Measurements from ENCODE around the gene KISS1. TPM values are rescaled to one million over a fixed set of nuclear protein-coding genes. Genes with fewer than 3 reads are reported as not detected.

Gene KISS1
- polyA plus RNA-seq, 1 of the 3 experiments (the other 2 are of a cell fraction), result 0.10 TPM

DNA sequence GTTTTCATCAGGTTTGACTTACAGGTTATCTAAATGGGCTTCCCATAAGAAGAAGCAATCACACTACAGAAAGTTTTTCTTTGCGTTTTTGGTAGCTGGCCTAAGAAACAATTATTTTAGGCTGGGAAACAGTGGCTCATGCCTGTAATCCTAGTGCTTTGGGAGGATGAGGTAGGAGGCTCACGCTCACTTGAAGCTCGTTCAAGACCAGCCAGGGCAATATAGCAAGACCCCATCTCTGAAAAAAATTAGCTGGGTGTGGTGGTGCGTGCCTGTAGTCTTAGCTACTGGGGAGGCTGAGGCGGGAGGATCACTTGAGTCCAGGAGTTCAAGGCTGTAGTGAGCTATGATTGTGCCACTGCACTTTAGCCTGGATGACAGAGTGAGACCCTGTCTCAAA, 28.6 kb downstream of the KISS1 start:
- Histone ChIP-seq H3F3A (replicated peaks; ENCODE audit: insufficient read depth) (no peaks in the 10 kb centered on the region), H3K79me2 (ENCODE audit: insufficient read depth) (no peaks in the 10 kb centered on the region), H3K9me3 (0 out of 2 replicates have a peak, but pooled peaks cover 5% of the 10 kb centered on the region), H3K9me2 (no peaks in the 10 kb centered on the region), H3K4me1 (ENCODE audit: control insufficient read depth in 1 of 2, insufficient read depth in 2 of 2, low read depth in 1 of 2, low read length in 1 of 2) (0 out of 4 replicates have a peak, but pooled peaks cover 0 to 3% of the 10 kb centered on the region in 2 experiments), H3K4me2 (no peak overlapping the region), H3K36me3 (replicated peaks in 1 of 2; ENCODE audit: control insufficient read depth in 1 of 2, insufficient read depth in 2 of 2, low read length in 1 of 2) (no peaks in the 10 kb centered on the region), H3K4me3 (ENCODE audit: low read depth in 2 of 2, low read length in 1 of 2) (no peak overlapping the region), H3K27me3 (ENCODE audit: insufficient read depth) (no peaks in the 10 kb centered on the region), H3K27ac (ENCODE audit: low read depth in 2 of 2, low read length in 1 of 2) (no peak overlapping the region), H2AFZ (ENCODE audit: low read depth) (no peak overlapping the region), H4K20me1 (ENCODE audit: insufficient read depth) (no peaks in the 10 kb centered on the region), H3K9ac (no peak overlapping the region)
- ChIA-PET CTCF (interaction anchor here (0.6 to 20.5 kb wide), 6 partner anchors 11 to 231 kb away, joined by 3 to 302 read pairs (median 8); partner anchors contain the start of gene PLEKHA6), POLR2A (interaction anchor here (0.6 kb wide), 1 partner anchor 306 kb away, joined by 5 read pairs; no protein-coding TSS in a partner anchor)
- DNase-seq, result no peak
- TF ChIP-seq, protein P1, sequence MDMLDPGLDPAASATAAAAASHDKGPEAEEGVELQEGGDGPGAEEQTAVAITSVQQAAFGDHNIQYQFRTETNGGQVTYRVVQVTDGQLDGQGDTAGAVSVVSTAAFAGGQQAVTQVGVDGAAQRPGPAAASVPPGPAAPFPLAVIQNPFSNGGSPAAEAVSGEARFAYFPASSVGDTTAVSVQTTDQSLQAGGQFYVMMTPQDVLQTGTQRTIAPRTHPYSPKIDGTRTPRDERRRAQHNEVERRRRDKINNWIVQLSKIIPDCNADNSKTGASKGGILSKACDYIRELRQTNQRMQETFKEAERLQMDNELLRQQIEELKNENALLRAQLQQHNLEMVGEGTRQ (IDR thresholded peaks at IDR 0.05; ENCODE audit: borderline replicate concordance, low read depth, low read length), result no peak
- TF ChIP-seq EZH2phosphoT487 (IDR thresholded peaks at IDR 0.05; ENCODE audit: borderline replicate concordance, low read depth) (no peak), RCOR1 (IDR thresholded peaks at IDR 0.05; ENCODE audit: low read length) (no peak), SMC3 (IDR thresholded peaks at IDR 0.05; ENCODE audit: low read depth, low read length) (no peak), EP300 (IDR thresholded peaks at IDR 0.05; ENCODE audit: borderline replicate concordance in 1 of 2, low read depth in 1 of 2, low read length in 1 of 2) (no peak), YY1 (IDR thresholded peaks at IDR 0.05; ENCODE audit: low read depth) (no peak), NFIC (IDR thresholded peaks at IDR 0.05; ENCODE audit: borderline replicate concordance) (no peak), POLR2AphosphoS5 (IDR thresholded peaks at IDR 0.05; ENCODE audit: low read depth, low read length) (no peak), JUND (IDR thresholded peaks at IDR 0.05) (no peak), GABPA (IDR thresholded peaks at IDR 0.05; ENCODE audit: low read depth) (no peak), CHD2 (IDR thresholded peaks at IDR 0.05; ENCODE audit: low read length, partially characterized antibody) (no peak), RXRA (IDR thresholded peaks at IDR 0.05; ENCODE audit: borderline replicate concordance, low read depth) (no peak), RFX5 (IDR thresholded peaks at IDR 0.05; ENCODE audit: low read length) (no peak), FOXM1 (IDR thresholded peaks at IDR 0.05; ENCODE audit: low read depth) (no peak), MXI1 (IDR thresholded peaks at IDR 0.05; ENCODE audit: low read depth, low read length) (no peak)
- TF ChIP-seq, protein P2, sequence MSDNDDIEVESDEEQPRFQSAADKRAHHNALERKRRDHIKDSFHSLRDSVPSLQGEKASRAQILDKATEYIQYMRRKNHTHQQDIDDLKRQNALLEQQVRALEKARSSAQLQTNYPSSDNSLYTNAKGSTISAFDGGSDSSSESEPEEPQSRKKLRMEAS (IDR thresholded peaks at IDR 0.05; ENCODE audit: low read depth), result no peak
- TF ChIP-seq, protein P3, sequence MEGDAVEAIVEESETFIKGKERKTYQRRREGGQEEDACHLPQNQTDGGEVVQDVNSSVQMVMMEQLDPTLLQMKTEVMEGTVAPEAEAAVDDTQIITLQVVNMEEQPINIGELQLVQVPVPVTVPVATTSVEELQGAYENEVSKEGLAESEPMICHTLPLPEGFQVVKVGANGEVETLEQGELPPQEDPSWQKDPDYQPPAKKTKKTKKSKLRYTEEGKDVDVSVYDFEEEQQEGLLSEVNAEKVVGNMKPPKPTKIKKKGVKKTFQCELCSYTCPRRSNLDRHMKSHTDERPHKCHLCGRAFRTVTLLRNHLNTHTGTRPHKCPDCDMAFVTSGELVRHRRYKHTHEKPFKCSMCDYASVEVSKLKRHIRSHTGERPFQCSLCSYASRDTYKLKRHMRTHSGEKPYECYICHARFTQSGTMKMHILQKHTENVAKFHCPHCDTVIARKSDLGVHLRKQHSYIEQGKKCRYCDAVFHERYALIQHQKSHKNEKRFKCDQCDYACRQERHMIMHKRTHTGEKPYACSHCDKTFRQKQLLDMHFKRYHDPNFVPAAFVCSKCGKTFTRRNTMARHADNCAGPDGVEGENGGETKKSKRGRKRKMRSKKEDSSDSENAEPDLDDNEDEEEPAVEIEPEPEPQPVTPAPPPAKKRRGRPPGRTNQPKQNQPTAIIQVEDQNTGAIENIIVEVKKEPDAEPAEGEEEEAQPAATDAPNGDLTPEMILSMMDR (IDR thresholded peaks at IDR 0.05), result no peak
- TF ChIP-seq, protein P4, sequence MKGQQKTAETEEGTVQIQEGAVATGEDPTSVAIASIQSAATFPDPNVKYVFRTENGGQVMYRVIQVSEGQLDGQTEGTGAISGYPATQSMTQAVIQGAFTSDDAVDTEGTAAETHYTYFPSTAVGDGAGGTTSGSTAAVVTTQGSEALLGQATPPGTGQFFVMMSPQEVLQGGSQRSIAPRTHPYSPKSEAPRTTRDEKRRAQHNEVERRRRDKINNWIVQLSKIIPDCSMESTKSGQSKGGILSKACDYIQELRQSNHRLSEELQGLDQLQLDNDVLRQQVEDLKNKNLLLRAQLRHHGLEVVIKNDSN (IDR thresholded peaks at IDR 0.05; ENCODE audit: borderline replicate concordance, low read depth), result no peak
- TF ChIP-seq, protein P5, sequence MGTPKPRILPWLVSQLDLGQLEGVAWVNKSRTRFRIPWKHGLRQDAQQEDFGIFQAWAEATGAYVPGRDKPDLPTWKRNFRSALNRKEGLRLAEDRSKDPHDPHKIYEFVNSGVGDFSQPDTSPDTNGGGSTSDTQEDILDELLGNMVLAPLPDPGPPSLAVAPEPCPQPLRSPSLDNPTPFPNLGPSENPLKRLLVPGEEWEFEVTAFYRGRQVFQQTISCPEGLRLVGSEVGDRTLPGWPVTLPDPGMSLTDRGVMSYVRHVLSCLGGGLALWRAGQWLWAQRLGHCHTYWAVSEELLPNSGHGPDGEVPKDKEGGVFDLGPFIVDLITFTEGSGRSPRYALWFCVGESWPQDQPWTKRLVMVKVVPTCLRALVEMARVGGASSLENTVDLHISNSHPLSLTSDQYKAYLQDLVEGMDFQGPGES (IDR thresholded peaks at IDR 0.05; ENCODE audit: low read depth, low read length), result no peak
- WGBS (ENCODE audit: low lambda C conversion rate), result 46% methylated on average over 5 of the region's 5 CpGs

Measured in SK-N-SH (cell line).